Activated CD4-positive, CD25-positive, alpha-beta regulatory T cell treated with anti-CD3 and anti-CD28 coated beads, Interleukin-2, amount 50 U/mL, for 16 hours (primary cell): ENCODE results near the gene FAM219A.

Experiments used
- DNase-seq: peaks from one replicate; pipeline ENCODE4 v3.0.0-alpha.2; 2020; ENCODE audit warnings: low read depth, low spot score

The FAM219A gene, protein sequence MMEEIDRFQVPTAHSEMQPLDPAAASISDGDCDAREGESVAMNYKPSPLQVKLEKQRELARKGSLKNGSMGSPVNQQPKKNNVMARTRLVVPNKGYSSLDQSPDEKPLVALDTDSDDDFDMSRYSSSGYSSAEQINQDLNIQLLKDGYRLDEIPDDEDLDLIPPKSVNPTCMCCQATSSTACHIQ

DNA sequence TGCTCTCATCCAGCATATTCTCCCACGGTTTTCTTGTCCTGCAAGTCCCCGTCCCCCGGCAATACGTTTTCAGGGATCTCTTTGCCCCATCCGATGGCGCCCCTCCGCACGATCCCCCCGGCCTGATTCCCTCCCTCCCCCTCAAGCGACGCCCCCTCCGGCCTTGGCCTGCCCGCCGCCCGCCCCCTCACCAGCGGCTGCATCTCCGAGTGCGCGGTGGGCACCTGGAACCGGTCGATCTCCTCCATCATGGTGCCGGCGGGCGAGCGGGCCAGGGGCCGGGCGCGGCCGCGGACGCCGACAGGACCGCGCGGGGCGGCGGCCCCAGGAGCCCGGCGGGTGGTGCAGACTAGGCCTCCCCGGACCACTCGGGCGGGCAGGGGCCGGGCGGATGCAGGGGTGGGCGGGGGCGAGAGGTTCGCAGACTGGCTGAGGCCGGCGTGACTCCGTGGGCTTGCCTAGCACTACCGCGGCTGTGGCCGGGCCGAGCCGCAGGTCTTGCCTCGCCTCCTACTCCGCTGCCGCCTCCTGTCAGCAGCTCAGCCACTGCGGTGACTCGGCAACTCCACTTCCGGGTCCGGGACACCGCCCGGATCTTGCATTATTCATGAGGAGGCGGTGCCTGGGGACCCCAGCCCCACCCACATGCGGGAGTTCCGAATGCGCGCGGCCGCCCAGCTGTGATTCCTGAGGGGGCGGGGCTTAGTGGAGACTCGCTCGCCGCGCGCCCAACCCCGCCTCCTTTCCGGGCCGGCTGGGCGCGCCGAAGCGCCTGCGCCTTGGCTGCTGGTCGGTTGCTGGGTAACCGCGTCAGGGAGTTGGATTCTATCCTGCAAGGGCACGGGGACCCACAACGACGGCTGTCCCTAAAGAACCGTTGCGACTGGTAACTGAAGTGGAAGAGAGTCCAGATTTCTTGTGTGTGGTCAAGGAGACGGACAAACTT lies at the start of gene FAM219A, which contains the start of gene DNAI1:
Gene FAM219A, minus strand, starts transcription at position 558 of the 946 bp plus-strand sequence. Its CDS starts 307 bp downstream, at position 251.
Gene DNAI1, plus strand, starts transcription at position 793 of the 946 bp plus-strand sequence. CDS start 201 bp downstream, outside the sequence.
- peak; percentile 99 for DNase-seq

DNA sequence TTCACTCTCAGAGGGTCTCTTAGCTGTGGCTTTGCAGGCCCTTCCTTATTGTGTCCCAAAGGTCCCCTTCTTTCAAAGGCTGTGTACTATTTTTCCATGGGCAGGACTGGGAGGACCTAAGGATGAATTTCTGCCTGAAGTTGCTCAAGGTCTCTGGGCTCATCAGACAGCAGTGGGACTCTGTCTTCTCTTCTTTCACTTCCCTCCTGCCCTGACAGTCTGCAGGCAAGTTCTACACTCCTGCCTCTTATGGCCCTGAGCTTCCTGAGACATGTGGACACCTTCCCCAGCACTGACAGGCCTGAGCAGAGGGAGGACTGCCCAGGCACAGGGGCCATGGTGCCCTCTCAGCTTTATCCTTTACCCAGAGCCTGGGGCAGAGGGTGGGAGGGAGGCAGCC lies 49.6 kb upstream of the FAM219A start:
- DNase-seq = no peak

DNA sequence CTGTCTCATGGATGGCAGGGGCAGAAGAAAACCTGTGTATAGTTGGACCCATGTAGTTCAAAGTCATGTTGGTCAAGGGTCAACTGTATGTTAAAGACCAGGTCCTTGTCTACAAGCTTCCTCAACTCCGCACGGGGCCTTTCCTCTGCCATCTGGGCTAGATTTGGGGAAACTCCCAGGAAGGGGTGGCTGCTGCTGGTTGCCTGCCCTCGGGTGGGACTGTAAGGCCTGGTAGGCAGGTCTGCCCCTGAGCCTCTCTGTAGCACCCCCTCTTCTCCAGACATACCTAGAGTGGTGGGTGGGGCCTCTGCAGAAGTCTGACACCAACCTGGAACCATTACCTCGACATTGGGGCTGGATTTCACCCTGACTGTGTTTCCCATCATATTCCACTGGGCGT lies 49.2 kb upstream of the FAM219A start:
- no peak for DNase-seq

DNA sequence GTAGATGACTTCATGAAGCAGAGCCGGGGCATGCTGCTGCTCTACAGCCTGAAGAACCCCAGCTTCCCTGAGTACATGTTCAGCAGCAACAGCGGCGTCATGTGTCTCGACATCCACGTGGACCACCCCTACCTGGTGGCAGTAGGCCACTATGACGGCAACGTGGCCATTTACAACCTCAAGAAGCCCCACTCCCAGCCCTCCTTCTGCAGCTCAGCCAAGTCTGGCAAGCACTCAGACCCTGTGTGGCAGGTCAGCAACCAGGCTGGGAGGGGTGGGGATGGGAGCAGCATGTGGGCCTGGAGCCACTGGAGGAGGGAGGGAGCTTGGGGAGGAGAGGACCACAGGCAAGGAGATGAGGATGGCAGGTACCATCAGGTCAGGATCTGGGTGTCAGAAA lies 48.3 kb upstream of the FAM219A start:
- DNase-seq = no peak

DNA sequence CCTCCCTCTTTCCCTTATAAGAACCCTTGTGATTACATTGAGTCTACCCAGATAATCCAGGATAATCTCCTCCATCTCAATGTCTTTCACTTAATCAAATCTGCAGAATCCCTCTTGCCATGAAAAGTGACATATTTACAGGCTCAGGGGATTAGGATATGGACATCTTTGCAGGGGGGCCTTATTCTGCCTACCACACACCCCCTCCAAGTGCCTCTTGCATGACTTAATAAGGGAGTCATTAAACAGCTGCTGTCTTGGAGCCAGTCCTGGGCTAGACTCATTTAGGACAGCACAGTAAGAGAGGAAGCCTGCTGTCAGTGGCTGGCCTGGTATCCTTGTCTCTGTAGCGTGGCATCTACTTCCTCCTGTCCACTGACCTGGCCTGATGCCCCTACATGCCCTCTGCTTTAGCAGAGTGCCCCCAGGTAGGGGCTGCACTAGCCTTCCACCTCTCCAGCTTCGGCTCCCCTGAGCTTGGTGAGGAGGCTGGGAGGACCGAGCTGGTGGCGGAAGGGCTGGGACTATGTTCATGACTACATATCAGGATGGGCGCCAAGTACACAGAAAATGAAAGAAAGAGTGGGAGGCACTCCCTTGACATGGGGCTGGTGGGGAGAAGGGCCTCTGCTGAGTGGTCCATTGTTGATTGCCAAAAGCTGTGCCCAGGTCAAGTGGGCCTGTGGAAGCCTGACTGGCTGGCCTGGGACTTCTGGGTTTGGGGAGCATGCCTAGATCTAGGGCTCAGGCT lies 47.2 kb upstream of the FAM219A start:
- DNase-seq = no peak

DNA sequence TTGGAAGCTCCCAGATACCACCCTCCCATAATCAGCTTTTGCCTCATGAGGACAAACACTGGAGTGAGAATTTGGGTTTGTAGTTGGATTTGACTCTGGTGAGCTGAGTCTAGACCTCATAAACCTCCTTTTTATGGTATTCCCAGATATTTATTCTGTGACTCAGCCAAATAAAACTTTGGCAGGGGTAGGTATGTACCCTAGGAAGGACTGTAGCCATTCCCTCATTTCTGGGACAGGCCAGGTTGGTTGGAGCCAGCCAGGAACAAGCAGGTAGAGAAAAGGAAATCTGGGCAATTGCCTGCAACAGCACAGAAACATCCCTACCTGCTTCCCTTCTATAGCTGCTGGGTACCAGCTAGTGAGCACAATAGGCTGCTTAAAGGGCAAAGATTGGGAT lies 45.0 kb upstream of the FAM219A start:
- DNase-seq = no peak

DNA sequence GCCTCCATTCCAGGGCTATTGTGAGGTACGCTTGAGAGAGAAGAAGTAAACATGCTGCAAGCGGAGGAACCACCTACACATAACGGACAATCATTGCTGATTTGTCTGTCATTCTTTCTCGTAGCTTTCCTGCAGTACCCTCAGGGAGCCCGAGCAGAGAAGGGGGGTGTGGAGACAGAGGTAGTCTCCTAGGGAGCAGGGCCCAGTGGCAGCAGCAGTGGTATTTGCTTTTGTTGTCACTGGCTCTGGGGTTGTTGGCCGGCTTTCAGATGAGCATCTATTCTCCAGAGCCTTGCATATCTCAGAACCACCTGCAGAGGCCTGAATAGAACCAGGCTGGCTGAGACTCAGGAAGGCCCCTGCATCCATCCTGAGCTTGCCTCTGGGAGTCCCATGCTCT lies 44.5 kb upstream of the FAM219A start:
- no peak for DNase-seq

DNA sequence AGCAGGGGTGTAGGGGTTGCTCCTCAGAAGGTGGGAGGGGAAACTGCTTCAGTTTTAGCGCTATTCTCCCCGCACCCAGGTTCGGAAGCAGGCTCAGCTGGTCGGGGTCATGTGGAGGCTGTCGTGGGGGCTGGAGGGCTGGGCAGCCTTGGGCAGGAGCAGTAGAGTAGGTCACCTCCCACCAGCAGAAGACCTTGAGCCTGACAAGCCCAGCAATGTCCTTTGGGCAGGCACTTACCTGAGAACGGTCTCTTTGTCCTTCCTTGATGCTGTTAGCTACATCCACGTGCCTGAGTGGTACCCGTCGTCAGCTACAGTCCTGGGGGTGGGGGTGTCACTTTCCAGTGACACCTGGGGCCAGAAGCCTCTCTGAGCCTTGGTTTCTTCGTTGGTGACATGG lies 44.1 kb upstream of the FAM219A start:
- DNase-seq = no peak

DNA sequence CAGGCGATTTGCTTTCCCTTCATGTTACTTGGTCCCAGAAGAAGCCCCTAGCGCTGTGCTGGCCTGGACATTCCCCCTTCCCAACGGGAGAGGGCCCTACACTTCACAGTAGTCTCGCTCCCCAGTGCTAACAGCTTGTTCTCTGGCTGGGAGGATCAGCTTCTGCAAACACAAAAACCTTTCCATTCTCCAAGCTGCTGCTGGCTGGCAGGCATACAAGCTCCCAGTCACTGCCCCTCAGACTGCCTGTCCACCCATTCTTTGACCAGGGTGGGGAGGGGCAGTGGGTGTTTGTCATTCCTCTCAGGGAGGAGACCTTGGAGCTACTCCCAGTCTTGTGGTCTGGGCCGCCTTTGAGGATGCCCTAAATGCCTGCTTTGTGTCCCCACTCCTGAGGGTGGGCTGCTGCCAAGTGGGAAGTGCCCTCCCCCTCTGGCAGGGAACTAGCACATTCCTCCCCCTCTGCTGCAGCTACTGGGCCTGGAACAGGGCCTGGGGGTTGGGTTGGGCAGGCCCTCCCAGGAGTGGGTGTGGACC lies 43.6 kb upstream of the FAM219A start:
- DNase-seq = no peak

DNA sequence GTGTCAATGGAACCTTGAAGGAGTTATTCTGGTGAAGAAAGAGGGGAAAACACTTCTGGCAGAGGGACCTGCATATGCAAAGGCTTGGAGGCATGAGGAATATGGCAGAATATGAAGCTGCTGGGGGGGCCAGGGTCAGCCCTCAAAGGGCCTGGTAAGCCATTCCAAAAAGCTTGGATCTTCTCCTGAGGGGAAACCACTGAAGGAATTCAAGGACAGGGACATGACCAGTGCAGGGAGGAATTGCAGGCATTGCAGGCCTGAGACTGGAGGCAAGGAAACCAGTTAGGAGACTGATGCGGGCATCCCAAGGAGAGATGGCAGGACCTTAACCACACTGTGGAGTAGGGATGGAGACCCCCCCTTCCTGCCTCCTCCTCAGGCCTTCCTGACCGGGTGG lies 43.0 kb upstream of the FAM219A start:
- DNase-seq = no peak

DNA sequence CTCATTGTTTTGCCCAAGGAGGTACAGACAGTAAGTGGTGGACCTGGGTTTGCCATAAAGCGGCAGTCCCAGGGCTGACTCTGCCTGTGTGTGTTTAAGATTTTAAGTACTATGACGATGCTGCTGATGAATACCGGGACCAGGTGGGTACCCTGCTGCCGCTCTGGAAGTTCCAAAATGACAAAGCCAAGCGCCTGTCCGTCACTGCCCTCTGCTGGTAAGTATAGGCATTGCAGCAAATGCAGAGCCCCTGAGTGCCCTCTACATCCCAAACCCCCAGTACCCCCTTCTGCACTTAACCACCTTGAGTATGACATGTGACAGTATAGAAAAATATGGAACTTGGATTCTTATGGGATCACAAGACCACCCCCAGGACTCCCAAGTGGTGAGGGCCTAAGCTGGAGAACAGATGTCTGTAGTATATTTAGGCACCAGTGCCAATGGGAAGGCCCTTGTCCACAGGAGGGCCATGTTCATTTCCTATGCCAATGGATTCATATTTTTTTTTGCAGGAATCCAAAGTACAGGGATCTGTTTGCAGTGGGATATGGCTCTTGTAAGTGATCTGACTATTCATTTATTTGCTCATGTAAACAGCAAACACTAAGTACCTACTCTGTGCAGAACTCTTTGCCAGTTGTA lies 42.4 kb upstream of the FAM219A start:
- DNase-seq = peak; percentile 62

DNA sequence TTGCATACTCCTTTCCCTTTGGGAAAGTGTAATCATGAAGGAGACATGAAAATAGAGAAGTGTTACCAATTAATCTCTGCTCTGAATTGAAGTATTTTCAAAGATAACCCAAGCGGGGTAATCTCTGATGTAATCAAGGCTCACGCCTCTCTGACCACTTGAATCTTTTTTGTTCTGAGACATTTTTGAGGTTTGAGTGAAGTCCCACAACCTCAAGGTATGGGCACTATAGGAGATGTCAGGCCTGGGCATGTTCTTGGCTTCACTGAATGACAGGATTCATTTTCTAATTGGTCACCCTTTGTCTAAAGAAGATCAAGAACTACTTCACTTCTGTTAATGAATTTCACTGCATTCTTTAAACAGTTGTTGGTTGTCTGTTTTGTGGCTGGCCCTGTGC lies 40.7 kb upstream of the FAM219A start:
- no peak for DNase-seq

DNA sequence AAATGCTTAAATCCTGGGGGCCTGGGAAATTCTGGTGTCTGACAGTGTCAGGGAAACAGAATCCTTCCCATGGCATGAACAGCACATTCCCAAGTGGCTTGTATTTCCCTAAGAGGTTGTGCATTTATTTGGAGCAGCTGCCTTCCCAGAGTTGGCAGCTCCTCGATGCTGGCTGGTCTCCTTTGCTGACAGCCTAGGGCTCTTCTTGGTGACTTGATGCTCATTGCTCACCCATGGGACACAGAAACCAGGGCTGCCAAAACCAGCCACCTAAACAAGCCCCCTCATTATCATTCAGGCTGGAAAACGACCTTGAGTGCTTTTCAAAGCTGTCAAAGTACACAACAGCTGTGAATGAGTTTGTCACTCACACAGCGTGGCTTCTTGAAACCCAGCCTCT lies 40.2 kb upstream of the FAM219A start:
- no peak for DNase-seq

DNA sequence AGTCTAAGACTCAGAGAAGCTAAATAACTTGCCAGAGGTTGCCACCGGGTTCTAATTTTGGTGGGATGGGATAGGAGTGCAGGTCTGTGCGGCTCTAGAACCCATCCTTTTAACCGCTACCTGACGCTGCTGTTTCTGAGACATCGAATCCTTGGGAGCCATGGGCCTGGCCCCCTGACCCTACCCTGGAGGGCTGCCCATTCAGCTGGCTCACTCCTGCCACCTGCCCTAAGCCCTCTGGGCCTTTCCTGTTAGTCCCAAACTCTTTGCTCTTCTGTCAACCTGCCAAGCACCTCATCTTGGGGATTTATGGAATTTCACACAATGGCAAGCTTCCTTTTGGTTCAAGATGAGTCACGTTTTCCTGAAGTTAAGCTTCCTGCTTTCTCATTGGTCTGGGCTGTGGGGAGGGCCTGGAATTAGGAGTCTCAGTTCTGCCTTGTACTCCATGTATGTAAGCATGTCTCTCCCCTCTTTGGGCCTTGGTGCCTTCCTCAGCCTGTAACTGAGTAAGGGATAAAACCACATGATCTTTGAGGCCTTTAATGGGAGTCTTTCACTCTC lies 37.9 kb upstream of the FAM219A start:
- DNase-seq = no peak

DNA sequence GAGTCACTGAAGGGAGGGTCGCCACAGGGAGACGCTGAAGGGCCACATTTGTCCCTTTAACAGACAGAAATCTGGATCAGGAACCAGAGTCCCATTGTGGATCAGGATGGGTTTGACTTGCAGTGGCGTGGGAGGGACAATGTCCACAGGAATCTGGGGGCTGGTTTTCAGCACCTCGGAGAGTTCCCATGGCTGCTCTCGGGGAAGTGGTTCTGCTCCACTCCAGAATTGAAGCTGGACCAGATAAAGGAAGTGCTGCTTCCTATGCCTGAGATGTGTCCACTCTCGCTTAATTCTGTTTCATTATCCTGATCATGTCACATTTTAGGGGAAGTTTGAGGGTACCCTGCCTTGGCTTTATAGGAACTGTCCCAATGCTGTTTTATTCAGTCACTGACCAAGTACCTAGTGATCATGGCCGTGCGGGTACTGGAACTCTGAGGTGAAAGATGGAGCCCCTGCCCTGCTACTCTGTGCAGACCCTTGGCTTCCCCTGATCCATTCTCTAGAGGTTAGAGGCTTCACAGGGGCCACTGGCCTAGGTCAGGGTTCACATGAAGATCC lies 35.7 kb upstream of the FAM219A start:
- DNase-seq = no peak

DNA sequence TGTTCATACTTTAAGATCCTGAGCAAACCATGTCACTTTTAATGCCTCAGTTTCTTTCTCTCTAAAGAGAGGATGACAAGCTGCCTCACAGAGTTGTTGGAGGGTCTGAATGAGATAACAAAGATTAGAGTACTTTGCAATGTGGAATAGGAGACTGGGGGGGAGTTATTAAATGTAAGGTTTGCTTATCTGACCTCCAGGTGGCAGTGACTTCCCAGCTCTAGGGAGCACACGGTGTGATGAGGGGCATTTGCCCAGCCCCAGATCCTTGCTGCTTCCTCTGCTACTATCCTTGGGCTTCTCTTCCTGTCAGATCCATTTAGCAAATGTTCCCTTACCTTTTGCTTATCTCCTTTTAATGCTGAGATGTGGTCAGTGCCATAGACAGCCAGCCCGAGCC lies 33.7 kb upstream of the FAM219A start:
- no peak for DNase-seq

DNA sequence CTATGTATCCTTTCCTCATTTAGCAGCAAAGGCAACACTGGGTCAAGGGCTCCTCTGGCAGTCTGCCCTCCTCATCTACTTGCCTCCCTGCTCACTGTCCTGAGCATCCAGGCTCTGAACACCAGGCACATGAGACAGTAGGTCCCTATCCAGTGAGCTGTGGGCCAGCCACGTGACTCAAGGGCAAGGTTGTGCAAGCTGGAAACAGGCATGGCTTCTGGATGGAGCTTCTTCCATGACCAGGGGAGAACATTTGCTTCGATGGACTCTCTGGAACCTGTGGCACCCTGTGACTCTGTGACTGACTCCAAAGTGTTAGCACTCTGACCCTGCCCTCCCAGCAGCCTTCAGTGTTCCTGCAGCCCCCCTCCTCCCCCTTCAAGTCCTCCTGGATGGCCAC lies 33.2 kb upstream of the FAM219A start:
- DNase-seq = no peak

DNA sequence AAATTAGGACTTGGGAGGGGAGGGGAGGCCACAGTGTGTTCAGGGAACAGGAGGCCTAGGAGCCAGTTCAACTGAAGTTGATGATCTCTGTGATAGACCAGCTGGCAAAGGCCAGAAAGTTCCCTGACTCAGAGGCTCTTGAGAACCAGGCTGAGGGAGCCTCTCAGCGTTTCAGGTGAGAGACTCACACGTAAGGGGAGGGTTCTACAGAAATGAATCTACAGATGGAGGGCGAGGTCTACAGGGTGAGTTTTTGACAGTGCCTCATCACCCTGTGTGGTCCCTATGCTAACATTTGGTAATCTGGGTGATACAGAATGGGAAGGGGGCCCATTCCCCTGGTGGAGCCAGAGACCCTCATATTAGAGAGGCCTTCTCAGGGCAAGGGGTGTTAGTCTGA lies 32.4 kb upstream of the FAM219A start:
- no peak for DNase-seq

DNA sequence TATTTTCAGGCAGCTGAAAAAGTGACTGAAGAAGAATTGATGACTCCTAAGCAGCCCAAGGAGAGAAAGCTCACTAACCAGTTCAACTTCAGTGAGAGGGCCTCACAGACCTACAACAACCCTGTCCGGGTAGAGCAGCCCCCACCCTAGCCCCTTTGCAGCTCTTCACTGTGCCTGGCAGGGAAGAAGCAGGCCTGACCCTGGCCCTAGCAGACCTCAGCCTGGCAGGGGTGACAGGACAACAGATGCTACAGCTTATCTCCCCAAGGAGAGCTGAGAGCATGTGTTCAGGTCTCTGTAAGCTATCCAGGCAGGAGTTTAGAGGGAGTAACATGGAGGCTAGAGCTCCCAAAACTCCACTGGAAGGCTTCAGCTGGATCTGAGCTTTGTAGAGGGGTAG lies 32.0 kb upstream of the FAM219A start:
- no peak for DNase-seq

DNA sequence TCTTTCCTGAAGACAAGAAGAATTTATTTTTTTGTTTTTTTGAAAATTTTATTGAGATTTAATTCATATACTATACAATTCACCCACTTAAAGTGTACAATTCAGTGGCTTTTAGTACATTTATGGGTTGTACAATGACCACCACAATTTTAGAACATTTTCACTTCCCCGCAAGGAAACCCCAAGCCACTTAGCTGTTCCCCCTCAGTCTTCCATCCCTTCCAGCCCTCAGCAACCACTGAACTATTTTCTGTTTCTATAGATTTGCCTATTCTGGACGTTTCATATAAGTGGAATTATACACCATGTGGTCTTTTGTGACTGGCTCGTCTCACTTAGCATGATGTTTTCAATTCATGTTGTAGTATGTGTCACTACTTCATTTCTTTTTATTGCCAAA lies 28.2 kb upstream of the FAM219A start:
- no peak for DNase-seq

DNA sequence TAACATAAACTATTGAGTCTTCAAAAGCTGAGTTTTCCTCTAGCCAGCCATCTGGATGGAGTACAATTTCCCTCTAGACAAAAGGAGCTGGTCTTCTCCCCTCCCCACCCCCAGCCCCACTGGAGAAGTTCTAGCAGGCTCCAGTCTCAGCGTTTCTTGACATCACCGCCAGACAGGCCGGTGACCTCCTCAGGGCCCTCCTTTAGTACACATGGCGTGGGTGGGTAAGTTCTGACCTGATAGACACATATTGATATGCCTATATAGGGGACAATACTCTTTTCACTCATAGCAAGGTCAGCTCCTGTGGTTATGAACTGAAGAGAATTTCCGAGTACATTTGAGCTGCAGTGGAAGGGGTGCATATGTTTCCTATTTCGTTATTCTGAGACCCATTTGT lies 27.5 kb upstream of the FAM219A start:
- DNase-seq = no peak
